Activated naive CD8-positive, alpha-beta T cell treated with anti-CD3 and anti-CD28 coated beads, Interleukin-2, amount 50 U/mL, for 16 hours (primary cell): ENCODE data around the gene PIK3C2G.
"Not testable (repeated sequence)": the region's sequence is repeated elsewhere in the genome, so short reads cannot be mapped to it uniquely, and the experiment has no call there.

Source experiments
- DNase-seq: peaks from one replicate; pipeline ENCODE4 v3.0.0-alpha.2; 2020; ENCODE audit warnings: low read depth, low spot score

The PIK3C2G gene

DNA sequence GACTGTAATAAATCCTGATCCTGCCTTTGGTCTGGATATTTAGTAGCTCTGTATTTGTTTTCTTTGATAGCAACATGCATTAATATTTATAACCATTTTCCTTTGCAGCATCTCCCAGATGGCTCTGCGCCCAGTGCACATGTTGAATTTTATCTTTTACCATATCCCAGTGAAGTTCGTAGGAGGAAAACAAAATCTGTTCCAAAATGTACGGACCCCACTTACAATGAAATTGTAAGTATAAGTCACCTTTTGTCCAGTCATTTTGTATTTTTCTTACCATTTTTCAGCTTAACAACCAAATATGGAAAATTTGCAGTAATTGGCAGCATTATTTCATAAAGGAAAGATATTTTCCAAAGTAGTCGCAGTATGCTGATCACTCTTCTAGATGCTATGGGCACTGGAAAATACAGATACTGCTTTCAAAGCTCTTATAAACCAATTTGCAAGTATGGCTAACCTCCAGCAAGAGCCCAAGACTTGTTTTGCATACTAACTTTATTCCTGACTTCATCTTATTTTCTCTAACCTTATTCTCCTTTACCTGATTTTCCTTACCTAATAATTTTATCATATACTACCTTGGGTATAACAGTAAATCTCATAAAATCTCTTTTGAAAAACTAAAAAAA lies 379.1 kb downstream of the PIK3C2G start:
- no peak for DNase-seq

DNA sequence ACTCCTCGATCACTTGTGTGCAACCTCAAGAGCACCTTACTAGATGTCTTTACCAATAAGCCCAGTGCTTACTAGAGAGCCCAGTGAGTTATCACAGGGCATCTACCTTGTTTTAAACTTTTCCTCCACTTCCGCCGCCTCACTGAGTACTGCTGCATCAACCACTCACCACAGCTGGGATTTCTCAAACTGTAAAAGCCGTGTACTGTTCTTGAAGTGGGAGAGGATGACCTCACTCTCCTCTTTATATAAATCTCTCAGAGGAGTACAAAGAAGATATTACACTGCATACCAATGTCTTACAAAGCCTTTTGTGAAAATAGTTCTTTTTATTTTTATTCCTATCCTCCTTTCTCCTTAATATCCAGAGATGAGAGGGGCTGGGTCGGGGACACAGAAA lies 382.4 kb downstream of the PIK3C2G start:
- DNase-seq, result no peak

DNA sequence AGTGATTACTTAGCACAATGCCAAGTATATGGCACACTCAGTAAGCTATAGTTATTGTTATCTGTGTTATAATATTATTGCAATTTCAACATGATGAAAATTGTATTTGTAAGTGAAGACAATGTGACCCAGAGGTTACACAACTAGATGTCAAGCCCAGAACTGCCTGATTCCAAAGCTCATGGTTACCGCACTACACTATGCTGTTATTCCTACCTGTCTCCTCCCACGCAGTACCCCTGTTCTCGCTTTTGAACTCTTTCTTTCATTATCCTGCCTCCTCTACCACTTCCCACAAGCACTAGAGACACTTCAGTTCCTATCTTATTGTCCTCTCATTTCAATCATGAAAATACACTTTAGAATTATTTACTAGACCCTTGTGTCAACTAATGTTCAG lies 383.2 kb downstream of the PIK3C2G start:
- no peak for DNase-seq

DNA sequence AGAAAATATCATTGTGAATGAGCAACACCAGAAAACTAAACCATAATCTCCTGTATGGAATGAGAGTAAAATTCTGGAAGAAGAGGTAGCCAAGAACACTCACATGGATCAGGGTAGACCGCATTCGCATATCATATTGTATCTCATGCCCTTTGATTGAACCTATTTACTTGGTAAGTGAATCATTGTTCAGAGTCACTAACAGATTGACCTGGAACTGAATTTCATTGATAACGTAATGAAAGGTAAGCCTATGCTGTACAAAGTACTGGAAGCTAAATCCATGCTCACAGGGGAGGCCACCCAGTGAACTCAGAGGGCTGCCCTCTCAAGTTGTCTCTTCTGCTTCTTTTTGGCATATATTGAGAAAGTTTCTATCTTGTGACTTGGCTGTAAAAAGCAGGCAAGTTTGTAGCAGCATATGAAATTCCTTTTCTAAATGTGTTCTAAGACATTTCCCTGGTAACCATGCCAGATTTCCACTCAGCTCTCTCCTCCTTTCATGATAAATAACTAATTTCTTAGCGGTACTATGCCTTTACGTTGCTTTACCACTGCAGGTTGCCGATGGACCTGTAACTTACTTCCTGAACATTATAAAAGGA lies 385.1 kb downstream of the PIK3C2G start:
- DNase-seq, result no peak

DNA sequence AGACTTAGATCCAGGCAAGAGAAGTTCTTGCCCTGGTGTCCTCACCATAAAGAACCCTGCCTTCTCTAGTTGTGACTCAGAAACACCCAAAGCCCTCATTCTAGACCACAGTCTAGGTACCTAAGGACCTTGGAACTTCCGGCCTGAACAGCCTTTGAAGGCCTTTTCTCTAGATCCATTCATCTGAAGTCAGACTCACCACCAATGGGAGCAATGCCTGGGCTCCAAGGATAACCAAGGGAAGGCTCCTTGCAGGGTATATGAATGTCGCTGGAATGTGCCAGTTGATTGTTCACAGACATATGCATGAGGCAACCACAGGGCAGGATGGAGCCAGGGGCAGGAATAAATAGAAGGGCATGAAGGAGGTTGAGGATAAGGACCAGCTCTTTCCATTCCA lies 390.2 kb downstream of the PIK3C2G start:
- no peak for DNase-seq

DNA sequence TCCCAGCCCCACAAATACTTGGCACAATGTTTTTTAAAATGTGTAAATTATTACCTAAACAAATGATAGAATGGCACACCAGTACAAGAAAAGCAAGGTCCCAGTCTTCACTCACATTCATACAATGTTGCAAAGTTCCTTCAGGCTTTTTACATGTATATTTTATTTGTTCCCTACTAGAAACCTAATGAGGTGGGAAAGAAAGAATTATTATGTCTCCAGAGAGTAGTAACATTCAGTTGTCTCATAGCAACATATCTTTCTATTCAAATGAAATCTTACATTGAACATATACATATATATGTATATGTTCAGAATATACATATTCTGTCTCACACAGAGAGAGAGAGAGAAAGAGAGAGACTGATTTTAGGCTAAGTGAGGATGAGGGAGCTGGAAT lies 391.3 kb downstream of the PIK3C2G start:
- DNase-seq, result no peak

DNA sequence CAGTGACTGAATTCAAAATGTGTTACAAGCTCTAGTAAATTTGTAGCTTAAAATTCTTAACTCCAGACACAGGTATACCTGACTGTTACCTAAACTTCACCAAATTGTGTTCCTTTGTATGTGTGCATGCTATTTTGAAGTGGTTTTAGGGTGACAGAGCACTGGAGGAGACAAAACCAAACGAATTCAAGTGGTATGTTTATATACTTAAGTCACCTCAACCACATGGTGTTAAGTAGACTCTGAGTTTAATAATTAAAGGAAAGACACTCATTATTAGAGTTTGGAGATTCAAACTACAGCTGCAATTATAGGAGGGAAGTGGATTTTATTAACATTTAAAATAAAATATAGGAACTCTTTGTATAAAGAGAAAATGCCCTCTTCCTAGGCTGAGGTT lies 392.1 kb downstream of the PIK3C2G start:
- DNase-seq, result no peak

DNA sequence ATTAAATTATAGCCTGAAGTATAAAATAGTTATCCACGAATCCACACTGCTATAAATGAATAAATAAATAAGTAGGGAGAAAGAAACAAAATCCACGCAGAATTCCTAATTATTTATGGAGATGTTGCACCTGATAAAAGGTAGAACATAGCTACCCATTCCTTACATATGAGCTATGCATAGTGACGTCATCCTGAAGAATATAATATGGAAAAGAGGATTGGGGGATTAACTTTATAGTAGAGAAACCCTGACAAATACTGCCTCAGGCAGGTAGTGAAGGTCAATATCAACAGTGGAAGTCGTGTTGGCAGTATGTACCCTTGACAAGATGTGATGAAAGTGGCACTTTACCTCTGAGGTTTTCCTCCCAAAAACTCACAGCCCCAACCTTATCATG lies 394.0 kb downstream of the PIK3C2G start:
- no peak for DNase-seq

DNA sequence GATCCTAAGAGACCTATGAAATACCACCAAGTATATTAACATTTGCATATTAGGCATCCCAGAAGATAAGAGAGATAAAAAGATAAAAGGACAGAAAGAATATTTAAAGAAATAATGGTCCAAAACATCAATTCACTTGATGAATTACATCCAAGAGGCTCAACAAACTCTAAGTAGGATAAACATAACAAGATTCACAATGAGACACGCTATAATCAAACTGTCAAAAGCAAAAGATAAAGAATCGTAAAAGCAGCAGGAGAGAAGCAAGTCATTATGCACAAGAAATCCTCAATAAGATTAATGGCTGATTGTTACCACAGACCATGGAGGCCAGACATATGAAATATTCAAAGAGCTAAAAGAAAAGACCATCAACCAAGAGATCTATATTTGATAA lies 396.9 kb downstream of the PIK3C2G start:
- DNase-seq, result no peak

DNA sequence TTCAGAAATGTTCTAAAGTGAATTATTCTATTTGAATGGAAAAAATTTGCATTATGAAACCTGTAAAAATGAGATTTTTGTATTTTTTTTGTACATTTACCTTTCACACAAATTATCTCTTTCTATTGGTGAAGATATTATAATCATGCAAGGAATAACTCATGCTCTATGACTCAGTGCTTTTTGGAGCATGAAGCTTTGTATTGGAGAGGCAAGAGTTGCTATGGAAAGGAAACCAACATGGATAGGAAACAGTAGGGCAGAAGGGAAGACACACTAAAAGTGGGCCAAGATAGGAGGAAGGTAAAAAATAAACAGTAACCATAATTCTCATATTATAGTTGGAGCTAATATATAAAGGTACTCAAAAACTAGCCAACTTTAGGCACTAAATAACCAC lies 397.5 kb downstream of the PIK3C2G start:
- DNase-seq, result no peak

DNA sequence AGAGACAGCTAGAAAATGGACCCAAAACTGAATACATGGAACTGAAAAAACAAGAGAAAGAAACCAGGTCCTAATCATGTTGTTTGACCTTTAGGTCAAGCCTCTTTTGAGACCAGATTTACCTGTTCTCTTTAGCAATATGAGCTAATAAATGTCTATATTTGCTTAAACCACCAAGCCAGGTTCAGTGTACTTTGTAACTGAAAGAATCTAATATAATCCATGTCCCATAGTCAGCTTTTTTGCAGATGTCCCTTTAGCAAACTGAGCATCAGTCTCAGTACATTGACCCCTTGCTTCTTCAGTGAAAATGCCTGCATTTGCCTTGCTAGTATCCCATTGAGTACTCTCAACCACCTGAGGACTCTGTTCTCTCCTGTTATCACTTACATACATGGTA lies 414.8 kb downstream of the PIK3C2G start:
- no peak for DNase-seq

DNA sequence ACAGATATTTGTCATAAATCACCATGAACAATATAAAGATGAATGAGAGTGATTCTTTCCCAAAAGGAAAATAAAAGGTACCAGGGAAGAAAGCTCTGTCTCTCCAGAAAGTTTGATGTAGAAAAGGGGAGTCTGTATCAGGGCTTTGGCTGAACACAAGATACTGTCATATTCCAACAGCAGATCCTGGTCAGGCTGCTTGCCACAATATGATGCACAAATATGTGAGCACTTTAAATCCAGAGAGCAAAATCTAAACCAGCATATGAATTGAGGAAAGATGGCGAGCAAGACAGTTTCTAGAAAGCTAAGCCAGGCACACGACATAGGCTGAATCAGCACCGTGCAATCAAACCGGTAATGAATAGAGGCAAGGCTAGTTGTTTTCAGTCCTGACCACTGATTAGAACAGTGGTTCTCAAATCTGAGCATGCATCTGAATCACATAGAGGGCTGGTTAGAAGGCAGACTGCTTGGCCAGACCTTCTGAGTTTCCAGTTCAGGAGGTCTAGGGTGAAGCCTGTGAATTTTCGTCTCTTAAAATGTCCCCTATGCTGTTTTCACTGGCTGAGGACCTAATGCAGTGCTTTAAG lies 415.8 kb downstream of the PIK3C2G start:
- DNase-seq, result no peak

DNA sequence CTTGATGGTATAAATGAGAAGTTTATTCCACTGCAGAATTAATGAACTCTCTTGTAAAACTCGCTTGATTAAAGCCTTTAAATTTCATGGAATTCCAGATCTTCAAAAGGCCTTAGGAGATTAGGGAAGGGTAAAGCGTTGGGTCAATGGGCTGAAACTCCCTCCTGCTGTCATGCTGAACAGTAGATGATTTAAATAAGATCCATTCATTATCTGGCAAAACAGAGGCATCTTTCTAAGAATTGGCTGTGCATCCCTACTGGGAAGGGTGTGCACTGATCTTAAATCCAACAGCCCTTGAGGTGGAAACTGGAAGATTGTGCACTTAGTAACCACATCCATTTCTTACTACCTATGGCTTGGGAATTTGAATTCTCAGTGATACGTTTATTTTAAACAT lies 420.5 kb downstream of the PIK3C2G start:
- no peak for DNase-seq

DNA sequence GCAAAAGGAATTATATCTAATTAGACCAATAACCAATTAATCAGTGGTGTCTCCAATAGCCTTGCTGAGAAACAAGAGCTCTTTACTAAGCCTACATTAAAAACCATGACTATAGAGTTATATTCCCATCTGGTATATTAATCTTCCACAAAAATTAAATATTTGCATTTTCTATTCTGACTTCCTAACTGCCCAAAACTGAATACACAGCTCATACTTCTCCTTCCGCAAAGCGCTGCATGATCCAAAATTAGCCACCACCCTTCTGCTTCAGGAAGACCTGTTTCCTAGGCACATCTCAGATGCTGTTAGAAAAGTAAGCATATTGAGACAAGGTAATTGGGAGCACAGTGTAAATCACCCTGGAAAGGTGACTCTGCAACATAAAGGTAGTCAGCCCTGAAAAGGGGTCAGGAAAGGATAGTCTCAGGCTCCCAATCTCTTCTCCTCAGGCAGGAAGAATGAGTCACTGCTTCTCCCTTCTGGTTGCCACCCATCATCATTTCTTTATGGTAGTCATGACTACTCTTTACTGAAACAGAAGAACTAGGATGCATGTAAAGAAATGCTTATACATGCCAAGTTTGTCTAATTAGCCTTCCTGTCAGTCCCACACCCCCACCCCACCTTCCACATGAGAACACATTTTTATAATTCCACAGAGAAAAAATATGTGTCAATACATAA lies 422.2 kb downstream of the PIK3C2G start:
- DNase-seq, result no peak

DNA sequence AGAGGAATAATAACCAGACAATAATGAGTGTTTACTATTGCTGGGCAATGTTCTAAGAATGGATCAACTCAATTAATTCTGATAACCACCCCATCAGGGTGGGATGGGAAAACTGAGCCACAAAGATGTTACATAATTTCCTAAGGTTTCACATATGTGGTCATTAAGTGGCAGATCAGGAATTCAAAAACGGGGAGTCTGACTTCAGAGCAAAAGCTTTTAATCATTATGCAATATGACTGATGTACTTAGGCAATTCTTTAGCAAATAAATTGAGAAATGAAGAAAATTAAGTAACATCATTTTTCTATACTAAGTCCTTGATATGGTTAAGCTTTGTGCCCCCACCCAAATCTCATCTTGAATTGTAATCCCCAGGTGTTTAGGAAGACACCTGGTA lies 423.1 kb downstream of the PIK3C2G start:
- DNase-seq, result no peak

DNA sequence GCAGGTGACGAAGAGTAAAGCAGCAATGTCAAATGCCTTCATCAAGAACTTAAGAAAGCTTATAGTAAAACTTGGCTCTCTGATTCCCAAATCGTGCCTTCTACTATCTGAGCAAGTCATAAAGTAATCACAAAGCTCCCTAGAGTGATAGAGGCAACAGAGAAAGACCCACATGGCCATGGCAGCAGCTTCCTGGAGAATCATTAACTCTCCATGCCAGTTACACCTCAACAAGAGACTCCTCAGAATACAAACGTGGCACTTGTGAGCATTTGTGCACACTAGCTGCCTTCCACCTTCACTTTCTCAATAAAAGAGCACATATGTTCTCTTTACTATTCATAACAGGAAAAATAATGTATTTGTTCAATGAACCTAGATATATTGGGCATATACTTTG lies 428.5 kb downstream of the PIK3C2G start:
- DNase-seq, result no peak

DNA sequence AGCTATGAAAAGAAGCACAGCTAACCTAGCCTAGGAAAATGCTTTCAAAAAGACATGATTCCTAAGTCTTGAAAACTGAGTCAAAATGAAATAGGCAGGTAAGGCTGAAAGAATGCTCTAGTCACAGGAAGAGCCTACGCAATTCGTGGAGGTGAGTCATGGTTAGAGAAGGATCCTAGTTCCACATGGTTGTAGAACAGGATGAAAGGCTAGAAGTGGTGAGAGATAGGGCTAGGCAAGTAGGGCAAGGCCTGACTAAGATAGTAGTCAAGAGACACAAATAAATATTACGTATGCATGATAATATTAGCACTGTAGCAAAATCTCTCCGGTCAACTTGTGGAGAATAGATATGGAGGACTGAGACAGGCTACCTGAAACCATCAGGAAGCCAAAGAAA lies 429.3 kb downstream of the PIK3C2G start:
- DNase-seq, result no peak

DNA sequence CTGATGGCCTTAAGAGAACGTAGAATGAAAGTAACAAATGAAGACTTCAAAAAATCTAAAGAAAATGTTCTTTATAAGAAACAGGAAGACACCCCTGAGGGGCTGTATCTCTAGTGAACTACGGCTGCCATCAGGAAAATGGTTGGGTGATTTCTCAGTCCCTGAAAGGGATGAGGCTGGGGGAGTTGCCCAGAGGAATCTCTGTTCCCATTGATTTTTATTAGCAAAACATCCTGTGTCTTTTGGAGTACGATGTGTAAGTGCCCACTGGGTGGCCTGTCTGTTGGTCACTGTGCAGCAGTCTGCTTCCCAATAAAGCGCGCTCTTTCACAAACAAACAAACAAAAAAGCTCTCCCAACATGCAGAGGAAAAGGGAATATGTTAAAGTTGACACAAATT lies 432.7 kb downstream of the PIK3C2G start:
- not testable (repeated sequence) for DNase-seq

DNA sequence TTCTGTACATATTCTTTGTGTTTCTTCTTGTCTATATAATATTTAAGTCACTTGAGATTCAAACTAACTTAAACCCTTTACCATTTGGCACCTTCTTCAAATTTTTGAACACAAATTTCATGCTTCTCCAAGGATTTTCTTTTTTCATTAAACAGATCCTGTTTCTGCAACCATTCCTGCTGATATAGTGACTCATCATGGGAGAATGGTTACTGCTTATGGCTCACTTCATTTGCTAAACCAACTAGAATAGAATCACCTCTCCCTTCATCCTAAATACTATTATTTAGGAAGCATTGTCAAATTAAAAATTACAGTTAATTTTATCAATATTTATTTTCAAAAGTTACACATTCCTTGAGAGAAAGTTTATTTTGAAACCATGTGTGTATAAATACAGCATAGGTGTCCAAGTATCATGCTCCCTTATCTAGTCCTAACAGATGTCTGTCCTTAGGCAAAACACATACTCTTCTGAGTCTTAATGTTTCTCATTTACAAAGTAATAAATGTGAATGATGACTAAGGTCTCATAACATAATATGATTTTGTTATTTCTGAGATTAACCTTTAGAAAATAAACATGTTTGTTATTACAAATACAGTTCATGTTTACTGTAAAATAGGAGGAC lies 435.8 kb downstream of the PIK3C2G start:
- no peak for DNase-seq
